HepG2 (cell line): ENCODE results near the gene ABCC1. TPM values are rescaled to one million over a fixed set of nuclear protein-coding genes. Genes with fewer than 3 reads are reported as not detected.
A peak's percentile ranks its signal among the peaks of the same experiment; 100 is the strongest.

Source experiments
- AGO2 ChIP-seq: fragments of 200-400 bp; formaldehyde crosslinking; optimal IDR thresholded peaks from 2 replicates; pipeline ENCODE3; 2017; ENCODE audit warnings: mild to moderate bottlenecking, low read depth, low read length, moderate library complexity
- GTF3A ChIP-seq: sonication (generic); formaldehyde crosslinking; conservative IDR thresholded peaks from 2 replicates; pipeline ENCODE4 v1.4.0; 2020; ENCODE audit warnings: mild to moderate bottlenecking, missing genetic modification reagents
- HNF4A ChIP-seq: sonication (generic); formaldehyde crosslinking; IDR thresholded peaks from 2 replicates; pipeline ENCODE4 v1.4.0; 2020; ENCODE audit warnings: missing genetic modification reagents
- KDM2A ChIP-seq: sonication (generic); formaldehyde crosslinking; IDR thresholded peaks from 2 replicates; pipeline ENCODE4 v1.4.0; 2020; ENCODE audit warnings: low read depth, missing genetic modification reagents, borderline replicate concordance
- NFKBIZ ChIP-seq: IDR thresholded peaks from 2 replicates; pipeline ENCODE4 v1.6.1; 2018; ENCODE audit warnings: missing genetic modification reagents, missing compliant biosample characterization
- RXRB ChIP-seq: IDR thresholded peaks from 2 replicates; pipeline ENCODE4 v1.6.1; 2016; ENCODE audit warnings: borderline replicate concordance, missing genetic modification reagents, missing compliant biosample characterization
- TCF7L2 ChIP-seq: IDR thresholded peaks from 2 replicates; pipeline ENCODE4 v1.6.1; 2011; ENCODE audit warnings: mild to moderate bottlenecking, low read depth, low read length, moderate library complexity
- TRIM24 ChIP-seq: sonication (generic); formaldehyde crosslinking; IDR thresholded peaks from 2 replicates; pipeline ENCODE4 v1.8.0; 2022; ENCODE audit warnings: mild to moderate bottlenecking, missing genetic modification reagents
- ZBTB42 ChIP-seq: sonication (generic); formaldehyde crosslinking; IDR thresholded peaks from 2 replicates; pipeline ENCODE4 v1.5.0; 2020; ENCODE audit warnings: mild to moderate bottlenecking, missing genetic modification reagents
- ZBTB7A ChIP-seq: sonication (generic); formaldehyde crosslinking; IDR thresholded peaks from 2 replicates; pipeline ENCODE4 v1.8.0; 2022; ENCODE audit warnings: mild to moderate bottlenecking, missing genetic modification reagents
- ZFP90 ChIP-seq: sonication (generic); formaldehyde crosslinking; IDR thresholded peaks from 2 replicates; pipeline ENCODE4 v1.8.0; 2022; ENCODE audit warnings: missing genetic modification reagents, mild to moderate bottlenecking, inconsistent platforms, borderline replicate concordance
- ZNF24 ChIP-seq: fragments of 450-650 bp; IDR thresholded peaks from 2 replicates; pipeline ENCODE4 v1.6.1; 2017; ENCODE audit warnings: antibody characterized with exemption, mild to moderate bottlenecking
- polyA plus RNA-seq, 8 experiments: library from polyadenylated mRNA; depleted of rRNA in 3 of 8; stranded (reverse) in 7 of 8; unstranded in 1 of 8; fragments of >200 nt; fragmentation: Illumina TruSeq in 4 of 8; extraction: Trizol in 4 of 8; gene quantifications; 2 replicates each; pipeline versions ENCODE4 v1.2.1 to v1.2.3, GENCODE V29; 2011 to 2016; ENCODE audit warnings: low read depth in 4 of 8, missing spikeins in 1 of 8, mixed read lengths in 1 of 8; ENCODE audit not compliant: insufficient read depth in 1 of 8
- total RNA-seq, 5 experiments: library from RNA; depleted of rRNA; stranded (reverse); fragments of >200 nt; fragmentation: Illumina TruSeq; extraction: Trizol; gene quantifications; 2 replicates each; pipeline ENCODE4 v1.2.3, GENCODE V29; 2016; ENCODE audit warnings: low read depth in 1 of 5
- TF ChIP-seq, protein P1 (sequence below): sonication (generic); formaldehyde crosslinking; IDR thresholded peaks from 2 replicates; pipeline ENCODE4 v1.4.0; 2020; ENCODE audit warnings: missing genetic modification reagents
- TF ChIP-seq, protein P2 (sequence below): sonication (generic); formaldehyde crosslinking; IDR thresholded peaks from 2 replicates; pipeline ENCODE4 v1.4.0; 2020; ENCODE audit warnings: mild to moderate bottlenecking, missing genetic modification reagents
- TF ChIP-seq, protein P3 (sequence below): sonication (generic); formaldehyde crosslinking; IDR thresholded peaks from 2 replicates; pipeline ENCODE4 v1.4.0; 2020; ENCODE audit warnings: mild to moderate bottlenecking, missing genetic modification reagents
- TF ChIP-seq, protein P4 (sequence below): sonication (generic); formaldehyde crosslinking; IDR thresholded peaks from 2 replicates; pipeline ENCODE4 v1.4.0; 2020; ENCODE audit warnings: missing genetic modification reagents

ABCC1 gene
- total and polyA plus RNA-seq, 2 of the 13 experiments (the other 11 are each of a cell fraction or from before 2014, with no cell fraction given): 13.0 to 30.6 TPM

DNA sequence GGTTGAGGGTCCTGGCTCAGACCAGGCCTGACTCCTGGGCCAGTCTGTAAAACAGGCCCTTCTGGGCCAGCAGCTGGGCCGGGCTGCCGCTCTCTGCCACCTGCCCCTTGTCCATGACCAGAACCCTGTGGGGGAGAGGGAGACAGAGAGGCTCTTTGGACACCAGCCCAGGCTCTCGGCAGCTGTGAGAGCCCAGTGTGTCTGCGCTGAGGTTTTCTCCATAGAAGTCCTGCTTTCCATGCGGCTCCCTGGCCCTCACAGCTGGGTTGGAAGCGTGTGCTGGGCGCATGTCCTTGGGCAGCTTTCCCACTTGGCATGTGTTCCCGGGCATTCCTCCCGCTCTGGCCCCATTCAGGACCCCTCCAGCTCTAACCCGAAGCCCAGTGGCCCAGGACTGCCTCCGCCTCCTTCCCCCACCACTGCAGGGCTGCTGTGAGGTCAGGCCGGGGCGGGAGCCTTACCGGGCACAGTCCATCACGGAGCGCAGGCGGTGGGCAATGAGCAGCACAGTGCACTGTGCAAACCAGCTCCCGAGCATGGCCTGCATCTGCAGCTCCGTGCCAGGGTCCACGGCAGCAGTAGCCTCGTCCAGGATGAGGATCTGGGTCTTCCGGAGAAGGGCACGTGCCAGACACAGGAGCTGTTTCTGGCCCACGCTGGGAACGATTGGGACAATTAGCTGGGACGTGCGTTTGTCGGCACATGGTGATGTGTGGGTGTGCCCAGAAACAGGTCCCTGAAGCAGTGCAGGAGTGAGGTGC, 200.9 kb downstream of the ABCC1 start (continued):
- no peak for TF ChIP-seq KDM2A (CRISPR knock-in tag)
- TF ChIP-seq NFKBIZ (CRISPR knock-in tag): no peak
- no peak for TF ChIP-seq TCF7L2
- TF ChIP-seq, protein P1, sequence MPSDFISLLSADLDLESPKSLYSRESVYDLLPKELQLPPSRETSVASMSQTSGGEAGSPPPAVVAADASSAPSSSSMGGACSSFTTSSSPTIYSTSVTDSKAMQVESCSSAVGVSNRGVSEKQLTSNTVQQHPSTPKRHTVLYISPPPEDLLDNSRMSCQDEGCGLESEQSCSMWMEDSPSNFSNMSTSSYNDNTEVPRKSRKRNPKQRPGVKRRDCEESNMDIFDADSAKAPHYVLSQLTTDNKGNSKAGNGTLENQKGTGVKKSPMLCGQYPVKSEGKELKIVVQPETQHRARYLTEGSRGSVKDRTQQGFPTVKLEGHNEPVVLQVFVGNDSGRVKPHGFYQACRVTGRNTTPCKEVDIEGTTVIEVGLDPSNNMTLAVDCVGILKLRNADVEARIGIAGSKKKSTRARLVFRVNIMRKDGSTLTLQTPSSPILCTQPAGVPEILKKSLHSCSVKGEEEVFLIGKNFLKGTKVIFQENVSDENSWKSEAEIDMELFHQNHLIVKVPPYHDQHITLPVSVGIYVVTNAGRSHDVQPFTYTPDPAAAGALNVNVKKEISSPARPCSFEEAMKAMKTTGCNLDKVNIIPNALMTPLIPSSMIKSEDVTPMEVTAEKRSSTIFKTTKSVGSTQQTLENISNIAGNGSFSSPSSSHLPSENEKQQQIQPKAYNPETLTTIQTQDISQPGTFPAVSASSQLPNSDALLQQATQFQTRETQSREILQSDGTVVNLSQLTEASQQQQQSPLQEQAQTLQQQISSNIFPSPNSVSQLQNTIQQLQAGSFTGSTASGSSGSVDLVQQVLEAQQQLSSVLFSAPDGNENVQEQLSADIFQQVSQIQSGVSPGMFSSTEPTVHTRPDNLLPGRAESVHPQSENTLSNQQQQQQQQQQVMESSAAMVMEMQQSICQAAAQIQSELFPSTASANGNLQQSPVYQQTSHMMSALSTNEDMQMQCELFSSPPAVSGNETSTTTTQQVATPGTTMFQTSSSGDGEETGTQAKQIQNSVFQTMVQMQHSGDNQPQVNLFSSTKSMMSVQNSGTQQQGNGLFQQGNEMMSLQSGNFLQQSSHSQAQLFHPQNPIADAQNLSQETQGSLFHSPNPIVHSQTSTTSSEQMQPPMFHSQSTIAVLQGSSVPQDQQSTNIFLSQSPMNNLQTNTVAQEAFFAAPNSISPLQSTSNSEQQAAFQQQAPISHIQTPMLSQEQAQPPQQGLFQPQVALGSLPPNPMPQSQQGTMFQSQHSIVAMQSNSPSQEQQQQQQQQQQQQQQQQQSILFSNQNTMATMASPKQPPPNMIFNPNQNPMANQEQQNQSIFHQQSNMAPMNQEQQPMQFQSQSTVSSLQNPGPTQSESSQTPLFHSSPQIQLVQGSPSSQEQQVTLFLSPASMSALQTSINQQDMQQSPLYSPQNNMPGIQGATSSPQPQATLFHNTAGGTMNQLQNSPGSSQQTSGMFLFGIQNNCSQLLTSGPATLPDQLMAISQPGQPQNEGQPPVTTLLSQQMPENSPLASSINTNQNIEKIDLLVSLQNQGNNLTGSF: peak; percentile 58; the same call in 1 of the 2 replicates
- TF ChIP-seq, protein P2, sequence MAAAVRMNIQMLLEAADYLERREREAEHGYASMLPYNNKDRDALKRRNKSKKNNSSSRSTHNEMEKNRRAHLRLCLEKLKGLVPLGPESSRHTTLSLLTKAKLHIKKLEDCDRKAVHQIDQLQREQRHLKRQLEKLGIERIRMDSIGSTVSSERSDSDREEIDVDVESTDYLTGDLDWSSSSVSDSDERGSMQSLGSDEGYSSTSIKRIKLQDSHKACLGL (CRISPR knock-in tag): peak; percentile 68; the same call in 1 of the 2 replicates
- TF ChIP-seq, protein P3, sequence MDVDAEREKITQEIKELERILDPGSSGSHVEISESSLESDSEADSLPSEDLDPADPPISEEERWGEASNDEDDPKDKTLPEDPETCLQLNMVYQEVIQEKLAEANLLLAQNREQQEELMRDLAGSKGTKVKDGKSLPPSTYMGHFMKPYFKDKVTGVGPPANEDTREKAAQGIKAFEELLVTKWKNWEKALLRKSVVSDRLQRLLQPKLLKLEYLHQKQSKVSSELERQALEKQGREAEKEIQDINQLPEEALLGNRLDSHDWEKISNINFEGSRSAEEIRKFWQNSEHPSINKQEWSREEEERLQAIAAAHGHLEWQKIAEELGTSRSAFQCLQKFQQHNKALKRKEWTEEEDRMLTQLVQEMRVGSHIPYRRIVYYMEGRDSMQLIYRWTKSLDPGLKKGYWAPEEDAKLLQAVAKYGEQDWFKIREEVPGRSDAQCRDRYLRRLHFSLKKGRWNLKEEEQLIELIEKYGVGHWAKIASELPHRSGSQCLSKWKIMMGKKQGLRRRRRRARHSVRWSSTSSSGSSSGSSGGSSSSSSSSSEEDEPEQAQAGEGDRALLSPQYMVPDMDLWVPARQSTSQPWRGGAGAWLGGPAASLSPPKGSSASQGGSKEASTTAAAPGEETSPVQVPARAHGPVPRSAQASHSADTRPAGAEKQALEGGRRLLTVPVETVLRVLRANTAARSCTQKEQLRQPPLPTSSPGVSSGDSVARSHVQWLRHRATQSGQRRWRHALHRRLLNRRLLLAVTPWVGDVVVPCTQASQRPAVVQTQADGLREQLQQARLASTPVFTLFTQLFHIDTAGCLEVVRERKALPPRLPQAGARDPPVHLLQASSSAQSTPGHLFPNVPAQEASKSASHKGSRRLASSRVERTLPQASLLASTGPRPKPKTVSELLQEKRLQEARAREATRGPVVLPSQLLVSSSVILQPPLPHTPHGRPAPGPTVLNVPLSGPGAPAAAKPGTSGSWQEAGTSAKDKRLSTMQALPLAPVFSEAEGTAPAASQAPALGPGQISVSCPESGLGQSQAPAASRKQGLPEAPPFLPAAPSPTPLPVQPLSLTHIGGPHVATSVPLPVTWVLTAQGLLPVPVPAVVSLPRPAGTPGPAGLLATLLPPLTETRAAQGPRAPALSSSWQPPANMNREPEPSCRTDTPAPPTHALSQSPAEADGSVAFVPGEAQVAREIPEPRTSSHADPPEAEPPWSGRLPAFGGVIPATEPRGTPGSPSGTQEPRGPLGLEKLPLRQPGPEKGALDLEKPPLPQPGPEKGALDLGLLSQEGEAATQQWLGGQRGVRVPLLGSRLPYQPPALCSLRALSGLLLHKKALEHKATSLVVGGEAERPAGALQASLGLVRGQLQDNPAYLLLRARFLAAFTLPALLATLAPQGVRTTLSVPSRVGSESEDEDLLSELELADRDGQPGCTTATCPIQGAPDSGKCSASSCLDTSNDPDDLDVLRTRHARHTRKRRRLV (CRISPR knock-in tag): no peak
- TF ChIP-seq ZBTB42 (CRISPR knock-in tag): peak; percentile 63; the same call in 1 of the 2 replicates
- TF ChIP-seq RXRB (CRISPR knock-in tag): no peak
- peak; percentile 35 for TF ChIP-seq HNF4A (CRISPR knock-in tag)
- TF ChIP-seq, protein P4, sequence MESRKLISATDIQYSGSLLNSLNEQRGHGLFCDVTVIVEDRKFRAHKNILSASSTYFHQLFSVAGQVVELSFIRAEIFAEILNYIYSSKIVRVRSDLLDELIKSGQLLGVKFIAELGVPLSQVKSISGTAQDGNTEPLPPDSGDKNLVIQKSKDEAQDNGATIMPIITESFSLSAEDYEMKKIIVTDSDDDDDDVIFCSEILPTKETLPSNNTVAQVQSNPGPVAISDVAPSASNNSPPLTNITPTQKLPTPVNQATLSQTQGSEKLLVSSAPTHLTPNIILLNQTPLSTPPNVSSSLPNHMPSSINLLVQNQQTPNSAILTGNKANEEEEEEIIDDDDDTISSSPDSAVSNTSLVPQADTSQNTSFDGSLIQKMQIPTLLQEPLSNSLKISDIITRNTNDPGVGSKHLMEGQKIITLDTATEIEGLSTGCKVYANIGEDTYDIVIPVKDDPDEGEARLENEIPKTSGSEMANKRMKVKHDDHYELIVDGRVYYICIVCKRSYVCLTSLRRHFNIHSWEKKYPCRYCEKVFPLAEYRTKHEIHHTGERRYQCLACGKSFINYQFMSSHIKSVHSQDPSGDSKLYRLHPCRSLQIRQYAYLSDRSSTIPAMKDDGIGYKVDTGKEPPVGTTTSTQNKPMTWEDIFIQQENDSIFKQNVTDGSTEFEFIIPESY: peak; percentile 86
- no peak for TF ChIP-seq ZNF24
- TF ChIP-seq AGO2: peak; percentile 98
- peak; percentile 78; the same call in 1 of the 2 replicates for TF ChIP-seq ZBTB7A (CRISPR knock-in tag)
- TF ChIP-seq TRIM24 (CRISPR knock-in tag): 0 out of 2 replicates have a peak, but pooled peaks have one; percentile 39
- 0 out of 2 replicates have a peak, but pooled peaks have one; percentile 54 for TF ChIP-seq ZFP90 (CRISPR knock-in tag)
- TF ChIP-seq GTF3A (CRISPR knock-in tag): peak; percentile 74; the same call in 1 of the 2 replicates
